G401.6 (cell line): ENCODE results near the gene PDZK1.
"Not testable (repeated sequence)": the region's sequence is repeated elsewhere in the genome, so short reads cannot be mapped to it uniquely, and the experiment has no call there.

Experiments
- FAIRE-seq: peaks from 2 replicates; lab custom pipeline; 2012; peaks lifted over from hg19 to GRCh38; lab: Jason Lieb, UNC

The PDZK1 gene

GRCh38 chr1:145710291-145711027 lies 3.3 kb upstream of the PDZK1 start:
- FAIRE-seq: no peak

- no peak for FAIRE-seq
Observed at GRCh38 chr1:145708063-145708462, 895 bp upstream of the PDZK1 start.

DNA sequence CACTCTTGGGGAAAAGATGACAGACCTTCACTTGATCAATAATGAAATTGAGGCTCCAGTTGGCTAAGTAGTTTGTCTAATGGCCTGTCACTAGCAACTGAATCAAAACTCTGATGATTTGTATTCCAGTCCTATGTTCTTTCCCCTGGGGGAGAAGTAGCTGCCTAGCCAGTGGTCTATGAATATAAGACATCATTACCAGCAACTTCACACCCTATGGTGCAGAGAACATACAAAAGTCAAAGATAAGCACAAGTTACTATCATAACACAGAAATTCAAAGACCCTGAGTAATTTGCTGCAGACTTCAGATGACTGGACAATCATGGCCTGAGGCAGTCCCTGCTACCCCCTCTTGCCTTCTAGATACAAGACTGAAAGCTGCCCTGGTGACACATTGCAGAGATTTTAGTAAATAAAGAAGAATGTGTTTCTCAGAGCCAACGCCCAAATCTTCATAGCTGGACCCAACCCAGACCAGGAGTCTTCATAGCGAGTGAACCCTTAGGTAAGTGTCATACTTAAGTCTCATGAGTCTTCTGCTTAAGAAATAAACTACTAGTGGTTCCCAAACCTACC lies 993 bp downstream of the PDZK1 start:
- FAIRE-seq: no peak

DNA sequence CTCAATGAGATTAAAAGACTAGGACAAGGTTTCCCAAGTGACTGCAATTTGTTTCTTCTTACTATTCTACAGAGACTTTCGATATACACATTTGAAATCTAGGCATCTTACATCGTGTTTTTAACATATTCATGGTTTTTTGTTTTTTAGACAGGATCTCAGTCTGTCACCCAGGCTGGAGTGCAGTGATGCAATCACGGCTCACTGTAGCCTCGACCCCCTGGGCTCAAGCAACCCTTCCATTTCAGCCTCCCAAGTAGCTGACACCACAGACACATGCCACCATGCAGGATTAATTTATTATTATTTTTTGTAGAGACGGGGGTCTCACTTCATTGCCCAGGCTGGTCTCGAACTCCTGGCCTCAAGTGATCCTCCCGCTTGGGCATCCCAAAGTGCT lies 1.5 kb downstream of the PDZK1 start:
- FAIRE-seq: no peak

DNA sequence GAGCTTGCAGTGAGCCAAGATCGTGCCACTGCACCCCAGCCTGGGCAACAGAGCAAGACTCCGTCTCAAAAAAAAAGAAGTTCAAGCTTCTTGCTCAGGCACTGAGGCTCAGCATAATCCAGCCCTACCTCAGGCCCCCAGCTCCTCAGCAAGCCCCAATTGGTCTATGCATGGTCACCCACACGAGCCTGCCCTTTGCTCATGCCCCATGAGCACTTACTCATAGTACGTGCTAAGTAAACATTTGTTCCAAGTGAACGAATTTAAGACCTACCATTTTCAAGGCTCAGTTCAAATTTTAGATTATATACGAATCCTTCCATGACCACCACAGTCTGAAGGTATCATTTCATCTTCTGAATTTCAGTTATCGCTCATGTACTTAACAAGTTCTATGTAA lies 4.3 kb downstream of the PDZK1 start:
- FAIRE-seq: no peak

DNA sequence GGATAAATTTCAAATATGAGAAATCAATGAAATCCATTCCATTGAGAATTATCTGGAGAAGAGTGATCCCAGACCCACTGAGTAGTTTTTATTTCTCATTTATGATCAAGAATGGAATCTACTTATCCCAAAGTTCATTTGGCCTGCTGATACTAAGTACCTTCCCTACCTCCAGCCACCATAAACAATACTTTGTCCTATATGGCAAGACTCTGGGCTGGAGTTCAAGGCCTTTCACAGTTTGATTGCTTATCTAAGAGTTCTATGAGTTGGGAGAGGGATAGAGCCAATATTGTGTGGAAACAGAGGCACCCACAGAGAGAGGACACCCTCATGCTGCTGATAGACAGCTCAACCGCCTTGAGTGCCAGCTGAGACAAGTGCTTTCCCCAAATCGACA lies 5.1 kb downstream of the PDZK1 start:
- FAIRE-seq: no peak

- FAIRE-seq: no peak
Observed at GRCh38 chr1:145701306-145701862, 5.8 kb downstream of the PDZK1 start.

DNA sequence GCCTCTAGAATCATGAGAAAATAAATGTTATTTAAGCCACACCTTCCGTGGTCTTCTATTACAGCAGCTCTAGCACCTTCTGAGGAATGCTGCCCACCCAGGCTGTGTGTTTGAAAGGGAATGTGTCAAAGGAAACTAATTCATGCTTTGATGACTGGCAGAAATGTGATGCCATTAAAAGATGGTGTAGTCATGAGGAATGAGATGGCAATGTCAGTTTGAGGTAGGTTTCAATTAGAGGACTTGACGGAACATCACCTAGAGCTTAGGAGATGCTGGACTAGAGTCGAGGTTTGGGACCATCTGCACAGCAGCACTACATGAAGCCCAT lies 10.6 kb downstream of the PDZK1 start:
- no peak for FAIRE-seq

DNA sequence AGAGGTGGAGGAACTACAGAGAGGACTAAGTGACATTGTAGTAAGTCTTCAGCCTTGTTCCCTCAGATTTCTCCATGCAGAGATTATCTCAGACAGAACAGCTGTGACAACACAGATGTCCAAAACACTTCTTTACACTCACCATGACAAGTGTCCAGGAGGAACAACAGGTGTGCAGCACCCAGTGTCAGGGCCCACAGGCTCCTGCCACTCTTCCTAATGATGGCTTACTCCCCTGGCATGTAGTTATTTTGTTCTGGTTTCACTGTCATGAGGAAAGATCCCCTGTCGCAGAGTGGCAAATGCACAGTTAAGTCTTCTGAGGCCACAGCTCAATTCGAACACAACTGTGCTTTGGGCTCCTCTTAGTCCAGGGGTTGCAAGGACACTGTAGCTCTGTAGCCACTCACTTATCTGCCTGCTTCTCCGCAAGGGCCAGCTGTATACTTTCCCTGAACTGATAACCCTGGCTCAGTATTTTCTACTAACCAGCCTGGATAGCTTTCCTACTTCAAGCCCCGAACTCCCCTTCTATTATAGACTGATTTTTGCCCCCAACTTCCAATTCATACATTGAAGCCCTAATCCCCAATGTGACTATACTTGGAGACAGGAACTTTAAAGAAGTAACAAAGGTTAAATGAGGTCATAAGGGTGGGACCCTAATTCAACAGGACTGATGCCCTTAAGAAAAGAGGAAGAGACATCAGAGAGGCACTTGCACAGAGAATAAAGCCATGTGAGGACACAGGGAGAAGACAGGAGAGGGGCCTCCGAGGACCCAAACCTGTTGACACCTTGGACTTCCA lies 11.1 kb downstream of the PDZK1 start:
- FAIRE-seq: no peak

DNA sequence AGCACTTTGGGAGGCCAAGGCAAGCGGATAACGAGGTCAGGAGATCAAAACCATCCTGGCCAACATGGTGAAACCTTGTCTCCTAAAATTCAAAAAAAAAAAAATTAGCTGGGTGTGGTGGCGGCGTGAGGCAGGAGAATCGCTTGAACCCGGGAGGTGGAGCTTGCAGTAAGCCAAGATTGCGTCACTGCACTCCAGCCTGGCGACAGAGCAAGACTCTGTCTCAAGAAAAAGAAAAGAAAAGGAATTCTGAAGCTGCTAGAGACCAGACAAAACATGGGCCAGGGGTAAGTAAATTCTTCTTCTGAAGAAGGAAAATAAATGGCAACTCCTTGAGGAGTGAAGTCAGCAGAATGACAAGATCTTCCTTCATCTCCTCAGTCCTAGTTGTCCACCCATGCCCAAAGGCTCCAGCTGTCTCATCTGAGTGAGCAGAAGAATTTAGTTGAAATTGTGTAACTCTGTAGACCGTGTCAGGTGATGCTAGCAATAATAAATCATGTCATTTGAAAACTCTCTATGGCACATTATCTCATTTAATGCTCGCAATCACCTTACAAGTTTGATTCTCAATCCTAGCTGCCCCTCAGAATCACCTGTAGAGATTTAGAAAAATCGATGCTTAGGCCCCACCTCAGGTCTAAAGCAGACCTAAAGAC lies 14.3 kb downstream of the PDZK1 start:
- FAIRE-seq: no peak

DNA sequence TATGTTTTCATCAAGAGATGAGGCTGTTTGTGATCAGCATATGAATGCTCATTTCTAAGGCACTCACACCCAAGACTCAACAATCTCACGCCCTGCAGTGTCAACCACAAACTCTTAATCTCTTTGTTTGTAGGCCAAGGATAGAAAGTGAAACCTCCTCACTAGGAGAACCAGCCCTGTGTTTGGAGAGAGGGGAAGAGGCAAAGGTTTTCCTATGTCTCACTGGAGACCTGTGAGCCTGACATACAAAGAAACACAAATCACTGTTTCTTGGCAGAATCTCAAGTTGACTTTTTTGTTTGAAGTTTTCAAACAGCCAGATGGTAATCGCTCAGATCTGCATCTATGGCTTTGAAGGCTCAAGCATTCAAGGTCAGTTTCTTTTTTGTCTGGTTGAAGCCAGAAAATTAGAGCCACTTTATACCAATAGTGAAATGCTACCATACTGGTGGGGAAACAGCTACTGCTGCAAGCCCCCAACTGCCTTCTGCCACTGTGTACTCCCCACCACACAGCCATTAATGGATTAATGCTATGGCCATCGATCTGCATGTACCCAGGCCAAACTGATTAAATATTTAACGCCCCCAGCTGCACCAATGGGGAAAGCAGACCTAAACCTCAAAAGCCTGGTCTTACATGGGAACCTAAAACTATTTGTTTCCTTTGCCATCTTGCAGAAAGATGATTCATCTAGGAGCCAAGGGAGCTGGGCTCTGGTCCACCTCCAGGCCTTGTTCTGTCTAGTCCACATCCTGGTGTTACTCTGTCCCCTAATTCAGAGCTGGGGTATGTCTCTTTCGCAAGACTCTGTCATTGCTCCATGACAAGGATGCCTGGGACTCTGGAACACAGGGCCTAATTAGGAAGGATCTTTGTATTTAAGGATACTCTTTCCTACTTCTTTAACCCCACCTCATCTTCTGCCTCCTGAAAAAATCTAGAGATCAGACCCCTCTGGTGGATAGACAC lies 16.3 kb downstream of the PDZK1 start:
- no peak for FAIRE-seq

DNA sequence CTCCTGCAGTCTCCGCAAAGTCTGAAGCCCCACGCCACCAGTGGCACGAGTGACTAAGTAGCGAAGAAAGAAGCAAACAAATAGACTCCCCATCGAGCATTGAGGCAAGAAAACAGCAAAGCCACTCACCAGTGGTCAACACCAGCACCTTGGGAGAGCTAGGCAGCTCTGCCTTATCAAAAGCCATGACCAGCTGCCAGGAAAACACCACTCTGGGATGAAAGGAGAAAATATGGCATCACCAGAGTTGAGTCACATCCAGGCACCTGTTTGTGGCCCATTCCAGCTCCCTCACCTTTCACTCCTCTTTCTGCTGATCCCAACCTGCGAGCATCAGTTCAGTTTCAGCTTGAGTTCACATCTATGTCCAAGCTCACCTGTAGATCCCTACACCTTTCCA lies 17.2 kb downstream of the PDZK1 start:
- FAIRE-seq: no peak

GRCh38 chr1:145688924-145689323 lies 18.2 kb downstream of the PDZK1 start:
- no peak for FAIRE-seq

DNA sequence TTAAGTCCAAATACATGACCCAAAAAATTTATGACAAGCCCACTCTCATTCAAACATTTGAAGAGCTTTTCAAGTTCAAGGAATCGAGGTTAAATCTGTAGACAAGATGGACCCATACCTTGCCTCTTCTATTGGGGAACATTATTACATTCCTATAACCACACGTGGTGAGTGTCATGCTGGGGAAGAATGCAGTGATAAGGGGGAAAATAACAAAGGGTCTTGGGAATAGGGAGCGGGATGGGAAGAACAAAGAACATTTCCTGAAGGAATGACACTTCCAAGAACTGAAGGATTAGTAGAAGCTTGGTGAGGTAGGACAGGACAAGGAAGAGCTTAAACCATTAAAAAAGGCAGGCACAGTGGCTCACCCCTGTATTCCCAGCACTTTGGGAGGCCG lies 18.8 kb downstream of the PDZK1 start:
- no peak for FAIRE-seq

GRCh38 chr1:145686078-145686477 lies 21.1 kb downstream of the PDZK1 start:
- not testable (repeated sequence) for FAIRE-seq

DNA sequence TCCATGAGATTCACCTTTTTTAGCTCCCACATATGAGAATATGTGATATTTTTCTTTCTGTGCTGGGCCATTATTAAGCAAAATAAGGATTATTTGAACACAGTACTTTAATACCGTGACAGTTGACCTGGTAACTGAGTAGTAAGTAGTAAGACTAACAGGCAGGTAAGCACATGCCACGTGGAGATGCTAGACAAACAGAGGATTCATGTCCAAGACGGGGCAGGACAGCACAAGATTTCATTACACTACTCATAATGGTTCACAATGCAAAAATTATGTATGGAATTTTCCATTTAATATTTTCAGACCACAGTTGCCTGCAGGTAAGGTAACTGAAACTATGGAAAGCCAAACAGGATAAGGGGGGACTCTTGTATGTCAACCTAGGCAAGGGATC lies 22.3 kb downstream of the PDZK1 start:
- FAIRE-seq: not testable (repeated sequence)

GRCh38 chr1:145673217-145673616 lies 34.0 kb downstream of the PDZK1 start:
- FAIRE-seq: not testable (repeated sequence)

- FAIRE-seq: not testable (repeated sequence)
Observed at GRCh38 chr1:145670995-145671745, 36.0 kb downstream of the PDZK1 start.

- not testable (repeated sequence) for FAIRE-seq
Observed at GRCh38 chr1:145665015-145665414, 42.2 kb downstream of the PDZK1 start.

GRCh38 chr1:145662502-145662901 lies 44.7 kb downstream of the PDZK1 start:
- FAIRE-seq: not testable (repeated sequence)
